Stomach (tissue), 9 donors: ENCODE measurements around the gene PCBP3. TPM values are rescaled to one million over a fixed set of nuclear protein-coding genes. Genes with fewer than 3 reads are reported as not detected.
A peak's percentile ranks its signal among the peaks of the same experiment; 100 is the strongest.

Experiments
- DNase-seq, 2 donors: peaks; one replicate each; pipeline versions ENCODE4 v3.0.0 to v3.0.0-alpha.2; 2013 to 2019
- H3K27ac ChIP-seq, 5 donors: fragments of 200-600 bp in 4 of 5; sonication (generic) in 4 of 5; one replicate each; pipeline ENCODE4 v1.5.1; 2013 to 2019; ENCODE audit warnings: mild to moderate bottlenecking in 1 of 5, moderate library complexity in 1 of 5
- H3K27me3 ChIP-seq, 3 donors: fragments of 200-600 bp; sonication (generic); one replicate each; pipeline ENCODE4 v1.5.1; 2017 to 2019; ENCODE audit warnings: mixed run types in 1 of 3
- H3K36me3 ChIP-seq, 4 donors: fragments of 200-600 bp; sonication (generic); 1 replicate in 3 of 4; 2 replicates in 1 of 4; pipeline ENCODE4 v1.5.1; 2016 to 2019
- H3K4me1 ChIP-seq, 4 donors: fragments of 200-600 bp; sonication (generic); one replicate each; pipeline ENCODE4 v1.5.1; 2016 to 2019
- H3K4me3 ChIP-seq, 4 donors: fragments of 200-600 bp; sonication (generic) in 3 of 4; one replicate each; pipeline ENCODE4 v1.5.1; 2016 to 2019; ENCODE audit warnings: mild to moderate bottlenecking in 1 of 4
- H3K9me3 ChIP-seq, 4 donors: fragments of 200-600 bp; sonication (generic); one replicate each; pipeline ENCODE4 v1.5.1; 2016 to 2019
- CTCF ChIP-seq, 7 experiments: fragments of 450-650 bp in 4 of 7; fragments of 200-600 bp in 3 of 7; sonication (generic) in 3 of 7; IDR thresholded peaks; one replicate each; pipeline ENCODE4 v1.5.1; 2016 to 2019; ENCODE audit warnings: antibody characterized with exemption in 7 of 7, control low read depth in 2 of 7, mild to moderate bottlenecking in 1 of 7
- EP300 ChIP-seq: sonication (generic); formaldehyde crosslinking; IDR thresholded peaks from one replicate; pipeline ENCODE4 v1.6.1; 2017; ENCODE audit warnings: antibody characterized with exemption
- POLR2A ChIP-seq, 4 donors: fragments of 450-650 bp; IDR thresholded peaks; one replicate each; pipeline ENCODE4 v1.6.1; 2016; ENCODE audit warnings: antibody characterized with exemption in 4 of 4, control low read depth in 2 of 4, mild to moderate bottlenecking in 1 of 4, moderate library complexity in 1 of 4
- POLR2AphosphoS5 ChIP-seq, 3 donors: sonication (generic); formaldehyde crosslinking; IDR thresholded peaks; one replicate each; pipeline ENCODE4 v1.6.1; 2016; ENCODE audit warnings: antibody characterized with exemption in 3 of 3
- WGBS, 5 donors: extraction: QIAGEN DNeasy Blood & Tissue Kit in 3 of 5; methylation state at CpG; one replicate each; pipeline versions ENCODE4 v1.1.5 to v1.1.7; 2013 to 2018; 5-methylcytosine and 5-hydroxymethylcytosine counted together
- intact Hi-C: fragments of 100-400 bp; cut with DNase I; formaldehyde crosslinking; loops from one replicate; pipeline ENCODE4 v1.15.1; 2023; ENCODE audit warnings: low total_unique reads
- polyA plus RNA-seq, 3 donors: library from polyadenylated mRNA; stranded (reverse); fragments of 200-250 nt; gene quantifications; one replicate each; pipeline ENCODE4 v1.2.3, GENCODE V29; 2013
- total RNA-seq, 5 donors: library from RNA; depleted of rRNA; stranded (reverse); fragments of >200 nt; gene quantifications; one replicate each; pipeline versions ENCODE4 v1.1.0 to v1.2.3, GENCODE V29; 2014 to 2016
- donor health status: healthy with polysubstance abuse.
- donor health status: Bipolar disorder and iron deficiency.
- donor health status: healthy.

The PCBP3 gene
- total and polyA plus RNA-seq, 8 donors: 1.8 to 10.9 (median 3.3) TPM; not detected in 3

DNA sequence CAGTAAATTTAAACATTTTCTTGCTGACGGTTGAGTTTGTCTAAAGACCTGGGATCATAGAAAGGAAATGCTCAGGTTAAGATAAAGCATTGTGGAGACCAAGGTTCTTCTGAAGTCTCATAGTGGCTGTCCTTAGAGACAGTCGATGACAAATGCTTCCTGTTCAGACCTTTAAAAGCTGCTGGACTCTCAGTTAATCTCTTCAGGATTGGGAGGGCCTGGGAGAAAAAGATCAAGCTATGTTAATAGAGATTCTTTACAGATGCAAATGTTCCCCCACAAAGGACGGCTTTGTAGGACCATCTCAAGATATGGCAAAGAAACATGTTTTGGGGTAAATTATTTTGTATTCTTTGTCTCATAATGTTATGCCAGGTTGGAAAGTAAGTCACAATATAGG is 213.4 kb downstream of the PCBP3 start:
- no peak for DNase-seq
- Histone ChIP-seq H3K4me3 (no peak overlapping the region), H3K9me3 (no peaks in the 10 kb centered on the region), H3K27ac (no peak overlapping the region), H3K4me1 (no peaks in the 10 kb centered on the region), H3K27me3 (peaks cover 0 to 11% (median 0%) of the 10 kb centered on the region in 3 donors), H3K36me3 (no peaks in the 10 kb centered on the region)
- intact Hi-C loops: no loop called here
- WGBS, 5 donors: 64 to 71% (median 65%) methylated on average over 3 of the region's 3 CpGs
- no peak for TF ChIP-seq EP300
- TF ChIP-seq POLR2A (IDR thresholded peaks at IDR 0.05): no peak
- TF ChIP-seq CTCF (IDR thresholded peaks at IDR 0.05): no peak
- TF ChIP-seq POLR2AphosphoS5 (IDR thresholded peaks at IDR 0.05): no peak

DNA sequence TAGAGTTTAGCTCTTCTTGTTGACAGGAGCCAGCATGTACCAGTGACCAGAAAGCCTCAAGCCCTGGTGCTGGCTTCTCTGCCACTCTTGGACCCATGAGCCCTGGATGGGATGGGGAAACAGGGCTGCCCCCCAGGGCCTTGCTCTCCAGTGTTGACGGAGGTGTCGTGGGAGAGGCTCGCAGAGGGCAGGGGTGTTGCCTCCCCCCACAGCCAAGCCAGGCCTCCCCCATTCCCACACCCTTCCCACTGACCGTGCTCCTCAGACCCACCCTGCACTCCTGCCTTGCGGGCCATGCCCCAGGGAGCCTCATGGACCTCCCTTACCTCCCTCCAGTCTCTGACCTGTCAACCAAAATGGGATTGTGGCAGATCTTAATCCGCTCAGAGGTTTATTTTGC is 214.2 kb downstream of the PCBP3 start:
- WGBS, 5 donors: 78 to 92% (median 83%) methylated on average over 6 of the region's 6 CpGs
- H3K27me3 ChIP-seq: peaks cover 0 to 11% (median 0%) of the 10 kb centered on the region in 3 donors
- intact Hi-C loops: no loop called here
- no peaks in the 10 kb centered on the region for H3K9me3 ChIP-seq
- no peak overlapping the region for H3K27ac ChIP-seq
- no peaks in the 10 kb centered on the region for H3K36me3 ChIP-seq
- no peak overlapping the region for H3K4me3 ChIP-seq
- TF ChIP-seq POLR2A (IDR thresholded peaks at IDR 0.05): no peak
- no peak for TF ChIP-seq POLR2AphosphoS5 (IDR thresholded peaks at IDR 0.05)
- no peak for TF ChIP-seq CTCF (IDR thresholded peaks at IDR 0.05)
- DNase-seq: peak in 1 of 2 donors; percentile 21
- H3K4me1 ChIP-seq: no peaks in the 10 kb centered on the region

GRCh38 chr21:45858180-45858579 is 214.7 kb downstream of the PCBP3 start:
- Histone ChIP-seq H3K36me3 (no peaks in the 10 kb centered on the region), H3K4me3 (no peak overlapping the region), H3K9me3 (no peaks in the 10 kb centered on the region), H3K27ac (no peak overlapping the region), H3K27me3 (peaks cover 0 to 12% (median 0%) of the 10 kb centered on the region in 3 donors), H3K4me1 (no peaks in the 10 kb centered on the region)
- DNase-seq: no peak
- WGBS, 5 donors: 86 to 90% (median 87%) methylated on average over 12 of the region's 12 CpGs
- intact Hi-C loops: no loop called here
- TF ChIP-seq POLR2A (IDR thresholded peaks at IDR 0.05): no peak
- no peak for TF ChIP-seq CTCF (IDR thresholded peaks at IDR 0.05)
- no peak for TF ChIP-seq EP300
- TF ChIP-seq POLR2AphosphoS5 (IDR thresholded peaks at IDR 0.05): no peak

DNA sequence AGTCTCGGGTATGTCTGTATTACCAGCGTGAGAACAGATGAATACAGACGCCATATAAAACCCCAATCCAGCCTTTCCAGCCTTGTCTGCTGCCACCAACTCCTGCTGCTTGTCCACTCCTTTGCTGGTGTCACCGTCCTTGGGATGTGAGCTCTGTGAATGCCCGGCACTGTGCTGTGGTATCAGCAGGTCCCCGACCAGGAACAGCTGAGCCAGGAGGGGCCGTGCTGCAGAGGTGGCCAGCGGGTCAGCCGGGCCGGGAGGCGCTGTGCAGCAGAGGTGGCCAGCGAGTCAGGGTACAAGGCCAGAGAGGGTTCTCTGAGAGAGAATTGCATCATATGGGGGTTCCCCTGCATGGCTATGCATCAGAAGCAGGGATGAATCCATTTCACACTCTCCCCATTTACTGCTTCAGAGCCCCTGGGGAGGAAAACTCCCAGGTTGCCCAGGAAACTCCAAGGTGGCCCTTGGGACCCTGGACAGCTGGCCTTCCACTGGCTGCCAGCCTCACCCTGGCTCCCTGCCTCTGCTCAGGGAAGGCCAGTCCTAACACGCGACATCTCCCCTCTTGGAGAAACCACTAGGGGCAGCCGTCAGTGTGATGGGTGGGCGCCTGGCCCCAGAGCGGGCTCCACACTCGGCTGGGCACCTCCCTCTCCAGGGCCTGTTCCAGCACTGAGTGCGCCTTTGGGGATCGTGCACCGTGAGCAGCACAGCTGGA is 215.7 kb downstream of the PCBP3 start:
- Histone ChIP-seq H3K27ac (no peak overlapping the region), H3K36me3 (no peaks in the 10 kb centered on the region), H3K27me3 (peaks cover 0 to 14% (median 0%) of the 10 kb centered on the region in 3 donors), H3K9me3 (no peaks in the 10 kb centered on the region), H3K4me3 (no peak overlapping the region), H3K4me1 (no peaks in the 10 kb centered on the region)
- intact Hi-C loops: no loop called here
- 74 to 91% (median 89%) methylated on average over 13 to 21 of the region's 21 CpGs for WGBS, 5 donors
- TF ChIP-seq CTCF (IDR thresholded peaks at IDR 0.05): no peak
- TF ChIP-seq POLR2A (IDR thresholded peaks at IDR 0.05): no peak
- DNase-seq: no peak
